Activated naive CD4-positive, alpha-beta T cell (primary cell): ENCODE data around the gene FCN3.
"Not testable (repeated sequence)": the region's sequence is repeated elsewhere in the genome, so short reads cannot be mapped to it uniquely, and the experiment has no call there.

ENCODE experiments used
- DNase-seq, 4 experiments: peaks; one replicate each; lab custom pipeline; 2025; lab: John Stamatoyannopoulos, UW

The FCN3 gene

DNA sequence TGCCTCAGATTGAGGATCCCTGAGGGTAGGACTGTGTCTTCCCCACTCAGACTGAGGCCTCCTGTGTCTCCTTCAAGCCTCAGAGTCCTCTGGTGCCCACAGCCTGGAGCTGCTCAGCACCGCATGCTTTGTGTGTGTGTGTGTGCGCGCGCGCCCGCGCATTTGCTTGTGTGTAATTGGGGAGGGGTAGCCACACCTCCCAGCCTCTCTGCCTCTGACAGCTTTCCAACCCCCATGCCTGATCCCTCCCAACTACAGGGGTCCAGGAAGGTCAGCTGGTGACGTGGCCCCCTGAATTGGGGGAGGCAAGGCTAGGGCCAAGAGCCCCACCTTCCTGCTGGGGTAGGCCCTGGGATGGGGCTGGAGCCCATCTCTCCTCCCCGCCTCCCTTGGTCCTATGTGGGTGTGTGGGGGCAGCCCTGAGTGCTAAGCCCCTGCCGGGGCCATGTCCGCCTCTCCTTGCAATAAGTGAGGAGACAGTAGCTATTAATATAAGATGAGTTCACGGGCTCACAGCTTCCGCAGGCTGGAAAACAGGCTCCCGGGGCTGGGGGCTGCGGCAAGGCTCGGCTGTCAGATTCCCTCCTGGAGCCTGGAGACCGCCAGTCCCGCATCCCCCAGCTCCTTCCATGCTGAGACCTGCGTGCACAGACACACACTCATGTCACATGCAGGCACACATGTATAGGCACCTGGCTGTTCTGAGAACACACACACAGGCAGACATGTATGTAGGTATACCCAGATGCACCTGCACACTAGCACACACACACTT lies 24.8 kb upstream of the FCN3 start:
- no peak for DNase-seq

GRCh38 chr1:27398405-27399149 lies 24.0 kb upstream of the FCN3 start:
- DNase-seq: no peak

- no peak for DNase-seq
These were observed 23.1 kb upstream of the FCN3 start for GRCh38 chr1:27397749-27398148.

DNA sequence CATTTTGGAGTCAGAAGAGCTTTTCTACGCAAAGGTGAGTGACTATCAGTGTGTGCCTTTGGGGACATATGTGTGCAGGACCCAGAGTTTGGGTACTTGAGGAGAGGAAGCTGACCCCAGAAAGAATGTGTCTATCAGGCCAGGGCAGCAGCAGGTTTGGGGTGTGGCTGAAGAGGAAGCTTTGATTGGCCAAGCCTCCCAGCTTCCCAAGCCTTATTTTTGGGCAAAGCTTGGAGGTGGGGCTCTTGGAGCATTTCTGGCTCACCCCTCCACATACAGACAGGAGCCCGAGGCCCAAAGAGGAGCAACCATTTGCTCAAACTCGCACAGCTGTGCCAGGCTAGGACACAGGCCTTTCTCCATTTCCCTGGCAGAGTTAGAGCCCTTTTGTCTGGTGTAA lies 22.5 kb upstream of the FCN3 start:
- no peak for DNase-seq

DNA sequence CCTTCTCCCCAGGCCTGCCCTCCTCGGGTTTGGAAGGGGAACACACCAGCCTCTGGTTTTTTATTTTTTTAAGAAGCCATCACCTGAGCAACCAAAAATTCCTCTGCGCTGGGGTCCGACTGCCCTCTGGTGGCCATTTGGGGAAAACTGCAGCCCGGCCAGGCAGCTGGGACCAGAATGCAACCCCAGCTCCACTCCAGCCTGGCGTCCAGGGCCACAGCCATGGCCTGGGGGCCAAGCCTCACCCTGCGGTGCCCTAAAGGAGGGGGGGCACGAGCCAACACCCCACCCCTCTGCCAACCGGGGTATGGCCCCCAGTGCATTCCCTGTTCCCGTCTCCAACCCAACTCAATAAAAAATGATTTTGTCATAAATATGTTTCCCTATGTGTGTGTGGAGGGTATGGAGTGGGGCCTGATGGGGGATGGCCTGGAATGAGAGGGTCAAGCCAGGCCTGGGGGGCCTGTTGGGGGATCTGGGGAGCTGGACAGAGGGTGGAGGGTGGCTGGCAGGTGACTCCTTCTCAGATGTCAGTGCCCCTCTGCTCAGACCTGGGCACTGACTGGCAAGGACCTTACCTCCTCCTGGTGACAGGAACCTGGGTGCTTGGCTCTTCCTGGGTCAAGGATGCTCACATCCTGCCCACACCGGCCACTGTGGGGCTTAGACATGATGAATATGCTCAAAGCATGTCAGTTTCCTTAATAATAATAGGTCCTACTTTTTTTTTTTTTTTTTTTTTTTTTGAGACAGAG lies 21.0 kb upstream of the FCN3 start:
- DNase-seq: peak; percentile 41 to 70 (median 58)

DNA sequence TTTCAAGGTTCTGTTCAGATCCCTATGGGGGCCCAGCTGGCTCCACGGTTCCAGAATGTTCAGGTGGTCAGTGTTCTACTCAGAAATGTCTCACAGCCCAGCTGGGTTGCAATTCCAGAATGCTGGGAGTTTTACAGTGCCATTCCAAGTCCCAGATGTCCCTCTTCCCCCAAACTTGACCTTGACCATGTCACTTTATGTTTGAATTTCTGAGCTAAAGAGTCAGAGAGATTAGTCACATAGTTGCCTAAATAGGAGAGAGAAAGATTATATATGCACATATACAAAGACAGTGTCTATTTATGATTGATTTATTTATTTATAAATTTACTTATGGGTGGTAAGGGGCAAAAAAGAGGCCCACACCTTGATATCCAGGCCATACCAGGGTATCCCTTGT lies 20.3 kb upstream of the FCN3 start:
- no peak for DNase-seq

DNA sequence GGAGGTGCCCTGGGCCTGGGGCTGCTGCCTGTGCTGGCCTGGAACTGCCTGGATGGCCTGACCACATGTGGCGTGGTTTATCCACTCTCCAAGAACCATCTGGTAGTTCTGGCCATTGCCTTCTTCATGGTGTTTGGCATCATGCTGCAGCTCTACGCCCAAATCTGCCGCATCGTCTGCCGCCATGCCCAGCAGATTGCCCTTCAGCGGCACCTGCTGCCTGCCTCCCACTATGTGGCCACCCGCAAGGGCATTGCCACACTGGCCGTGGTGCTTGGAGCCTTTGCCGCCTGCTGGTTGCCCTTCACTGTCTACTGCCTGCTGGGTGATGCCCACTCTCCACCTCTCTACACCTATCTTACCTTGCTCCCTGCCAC lies 19.6 kb upstream of the FCN3 start:
- DNase-seq: no peak

DNA sequence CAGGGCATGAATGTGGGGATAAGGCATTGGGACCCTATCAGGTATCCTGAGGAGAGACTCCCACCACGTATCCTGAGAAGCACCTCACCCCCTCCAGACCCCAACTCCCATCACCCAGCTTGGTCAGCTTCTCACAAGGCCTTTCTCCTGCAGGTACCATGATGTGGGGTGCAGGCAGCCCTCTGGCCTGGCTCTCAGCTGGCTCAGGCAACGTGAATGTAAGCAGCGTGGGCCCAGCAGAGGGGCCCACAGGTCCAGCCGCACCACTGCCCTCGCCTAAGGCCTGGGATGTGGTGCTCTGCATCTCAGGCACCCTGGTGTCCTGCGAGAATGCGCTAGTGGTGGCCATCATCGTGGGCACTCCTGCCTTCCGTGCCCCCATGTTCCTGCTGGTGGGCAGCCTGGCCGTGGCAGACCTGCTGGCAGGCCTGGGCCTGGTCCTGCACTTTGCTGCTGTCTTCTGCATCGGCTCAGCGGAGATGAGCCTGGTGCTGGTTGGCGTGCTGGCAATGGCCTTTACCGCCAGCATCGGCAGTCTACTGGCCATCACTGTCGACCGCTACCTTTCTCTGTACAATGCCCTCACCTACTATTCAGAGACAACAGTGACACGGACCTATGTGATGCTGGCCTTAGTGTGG lies 19.1 kb upstream of the FCN3 start:
- no peak for DNase-seq

DNA sequence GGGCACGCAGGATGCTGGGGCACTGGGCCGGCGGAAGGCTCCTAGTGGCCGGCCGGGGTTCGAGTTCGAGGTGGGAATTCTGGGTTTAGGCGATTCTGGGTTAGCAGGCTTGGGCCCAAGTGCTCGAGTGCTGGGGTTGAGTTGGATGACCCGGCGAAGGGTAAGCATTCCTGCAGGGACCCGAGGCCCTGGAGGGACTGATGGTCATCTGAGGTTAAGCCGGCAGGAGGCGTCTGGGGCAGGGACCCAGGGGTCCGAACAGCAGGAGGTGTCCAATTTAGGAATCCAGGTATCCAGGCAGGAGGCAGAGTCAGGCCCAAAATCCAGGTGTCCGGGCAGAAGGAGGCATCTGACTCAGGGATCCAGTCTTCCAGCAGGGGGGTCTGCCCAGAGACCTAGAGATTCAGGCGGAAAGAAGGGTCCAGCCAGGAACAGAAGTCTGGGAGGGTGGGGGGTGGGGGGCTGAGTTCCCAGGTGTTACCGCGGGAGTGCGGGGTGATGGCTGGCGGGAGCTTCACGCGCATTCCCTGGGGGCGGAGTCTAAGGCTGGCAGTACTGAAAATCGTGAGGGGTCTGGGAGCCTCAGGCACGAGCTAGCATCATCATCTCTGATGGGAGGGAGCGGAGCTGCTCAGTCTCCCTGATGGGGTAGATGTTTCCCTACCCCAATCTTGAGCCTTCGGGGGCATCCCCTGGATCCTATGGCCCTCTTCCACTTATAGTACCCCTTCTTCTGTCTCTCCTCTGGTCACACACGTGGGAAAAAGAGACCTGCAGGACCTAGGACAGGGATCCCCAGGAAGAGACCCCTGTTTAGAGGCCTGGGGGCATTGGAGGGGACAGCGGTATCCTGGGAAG lies 18.4 kb upstream of the FCN3 start:
- DNase-seq: no peak

DNA sequence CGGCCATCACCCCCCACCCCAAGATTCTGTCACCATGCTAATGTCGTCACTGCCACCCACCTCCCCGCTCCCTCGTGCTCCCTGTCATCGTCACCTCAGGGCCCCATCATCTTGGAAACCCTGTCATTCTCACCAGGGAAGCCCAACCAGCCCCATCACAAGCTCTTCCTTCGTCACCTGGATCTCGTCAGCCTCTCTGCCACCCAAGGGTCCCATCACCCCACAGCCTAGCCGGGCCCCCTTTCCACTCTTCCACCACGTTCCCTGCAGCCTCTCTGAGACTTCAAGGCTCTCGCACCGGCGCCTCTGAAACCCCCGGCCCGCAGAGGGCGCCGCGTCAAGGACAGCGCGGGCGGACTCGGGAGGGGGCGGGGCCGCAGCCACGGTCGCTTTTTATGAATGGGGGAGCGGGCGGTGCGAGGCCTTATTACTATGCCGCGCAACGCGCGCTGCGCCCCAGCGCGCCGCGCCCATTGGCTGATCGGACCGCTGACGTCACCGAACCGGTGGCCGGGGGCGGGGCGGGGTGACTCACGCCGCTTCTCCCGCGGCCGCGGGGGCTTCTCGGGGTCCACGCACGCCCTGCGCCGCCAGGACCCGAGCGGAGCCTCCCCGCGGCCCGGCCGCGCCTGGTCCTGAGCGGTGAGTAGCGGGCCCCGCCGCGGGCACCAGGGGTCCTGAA lies 17.6 kb upstream of the FCN3 start, which contains the start of gene GPR3:
Gene GPR3, plus strand, starts transcription at position 527 of the 682 bp plus-strand sequence. CDS start 1,177 bp downstream, outside the sequence.
- DNase-seq: peak; percentile 78 to 94 (median 86)

DNA sequence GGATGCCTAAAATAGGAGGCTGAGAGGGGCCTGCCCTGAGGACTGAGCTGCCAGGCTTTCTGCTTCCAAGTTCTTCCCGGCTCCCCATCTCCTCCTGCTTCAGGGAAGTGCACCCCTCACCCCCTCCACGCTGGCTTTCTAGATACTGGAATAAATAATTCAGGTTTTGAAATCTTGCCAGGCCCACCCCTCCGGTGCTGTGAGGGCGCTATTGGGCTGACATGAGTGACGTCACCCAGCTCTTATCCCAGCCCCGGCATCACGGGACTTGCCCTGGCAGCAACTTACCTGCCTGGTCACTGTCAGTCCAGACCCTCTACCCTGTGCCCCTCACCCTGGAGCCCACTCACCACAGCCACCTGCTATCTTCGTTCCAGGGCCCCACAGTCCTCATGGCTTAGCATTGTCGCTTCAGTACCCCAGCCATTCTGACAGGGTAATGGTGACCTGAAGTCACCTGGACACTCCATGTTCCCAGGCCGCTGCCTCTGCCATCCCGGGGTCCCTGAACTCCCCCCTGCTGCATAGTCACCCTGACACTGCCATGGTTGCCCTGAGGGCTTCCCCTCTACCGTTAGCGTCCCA lies 17.0 kb upstream of the FCN3 start:
- DNase-seq: no peak

DNA sequence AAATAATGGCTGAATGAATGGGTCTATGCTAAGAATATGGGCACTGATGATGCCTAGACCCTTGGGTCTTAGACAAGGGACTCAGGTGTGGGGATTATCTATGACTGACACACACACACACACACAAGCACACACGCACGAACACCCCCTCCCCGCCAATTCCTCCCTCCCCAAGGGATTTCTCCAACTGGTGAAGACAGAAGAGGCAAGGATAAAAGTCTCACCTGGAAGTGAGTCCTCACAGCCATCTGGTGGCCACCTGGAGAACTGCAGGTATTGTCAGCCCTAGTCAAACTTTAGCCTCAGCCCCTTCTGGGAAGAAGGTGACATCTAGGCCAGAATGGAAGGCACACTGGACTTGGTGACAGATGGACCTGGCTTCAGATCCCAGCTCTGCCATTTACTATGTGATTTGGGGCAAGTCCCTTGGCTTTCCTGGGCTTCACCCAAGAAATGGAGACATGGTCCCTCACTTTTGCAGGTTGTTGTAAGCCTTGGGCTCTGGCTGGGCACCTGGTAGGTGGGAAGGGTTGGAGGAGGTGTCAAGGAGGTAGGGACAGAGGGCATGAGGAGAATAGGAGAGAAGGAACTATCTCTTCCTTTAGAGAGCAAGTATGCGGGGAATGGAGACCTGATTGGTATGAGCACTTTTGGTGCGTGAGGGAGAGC lies 13.8 kb upstream of the FCN3 start:
- peak in 3 of 4 experiments; percentile 49 to 68 (median 56) for DNase-seq

GRCh38 chr1:27384797-27385196 lies 10.2 kb upstream of the FCN3 start:
- not testable (repeated sequence) for DNase-seq

DNA sequence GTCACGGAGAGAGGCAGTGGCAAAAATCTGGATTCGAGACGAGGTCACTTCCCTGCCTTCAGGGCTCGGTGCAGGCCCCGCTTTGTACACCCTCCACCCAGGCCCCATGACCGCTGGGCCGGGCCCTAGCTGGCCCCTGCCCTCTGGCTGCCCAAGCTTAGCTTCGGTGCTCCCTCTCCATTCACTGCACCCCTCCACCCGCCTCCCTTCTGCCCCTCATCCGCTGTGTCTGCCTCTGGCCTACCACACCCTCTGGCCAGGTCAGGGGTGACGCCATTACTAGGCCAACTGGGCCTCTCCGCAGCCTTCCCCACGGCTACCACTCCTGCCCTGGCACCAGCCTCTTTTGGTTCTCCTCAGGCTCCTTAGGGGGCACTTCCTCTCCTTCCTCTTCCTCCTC lies 9.0 kb upstream of the FCN3 start:
- DNase-seq: no peak

GRCh38 chr1:27383039-27383605 lies 8.5 kb upstream of the FCN3 start, which contains the start of gene CD164L2:
CD164L2 (minus strand) TSS chr1:27383333; CDS start chr1:27383239, 94 bp downstream.
- peak in 2 of 4 experiments; percentile 16 to 30 for DNase-seq

DNA sequence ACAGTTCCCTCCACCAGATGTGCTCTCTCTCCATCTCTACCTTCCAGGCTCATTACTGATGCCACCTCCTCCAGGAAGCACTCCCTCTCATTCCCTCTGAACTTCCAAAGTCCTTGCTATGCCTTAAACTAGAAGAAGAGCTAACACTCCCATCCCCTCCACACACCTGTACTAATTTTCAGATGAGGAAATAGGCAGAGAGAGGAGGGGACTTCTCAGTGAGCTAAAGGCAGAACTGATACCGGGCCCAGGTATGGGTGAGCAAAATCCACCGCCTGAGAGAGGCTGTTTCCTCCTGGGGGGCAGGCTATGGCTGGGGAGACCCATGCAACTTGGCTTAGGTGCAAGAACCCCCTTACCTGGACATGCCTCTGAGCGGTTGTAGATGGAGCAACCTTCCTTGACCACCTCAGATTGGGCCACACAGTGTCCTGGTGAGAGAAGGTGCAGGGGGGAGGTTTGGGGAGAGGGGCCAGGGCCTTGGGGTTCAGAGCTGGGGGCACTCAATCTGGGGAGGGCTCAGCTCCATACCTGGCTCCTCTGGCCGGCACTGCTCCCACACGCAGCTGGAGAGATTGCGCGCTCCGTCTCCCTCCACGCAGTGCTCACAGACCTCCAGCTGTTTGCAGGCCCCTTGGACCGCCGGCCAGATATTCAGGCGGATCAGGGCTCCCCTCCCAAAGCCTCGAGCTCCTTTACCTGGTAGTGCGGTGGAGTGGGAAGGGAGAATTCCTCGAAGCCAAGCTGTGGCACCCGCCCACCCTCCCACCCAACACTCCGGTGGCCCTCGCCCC lies 7.5 kb upstream of the FCN3 start:
- DNase-seq: no peak

- no peak for DNase-seq
These were observed 6.4 kb upstream of the FCN3 start for GRCh38 chr1:27380766-27381733.
